Endometrium (tissue), 2 donors: ENCODE data around the gene MYNN.

ENCODE experiments used
- FAIRE-seq: peaks from 2 replicates; lab custom pipeline; 2012; peaks lifted over from hg19 to GRCh38; lab: Jason Lieb, UNC
- donor health status: control.
- donor health status: control.

MYNN gene

DNA sequence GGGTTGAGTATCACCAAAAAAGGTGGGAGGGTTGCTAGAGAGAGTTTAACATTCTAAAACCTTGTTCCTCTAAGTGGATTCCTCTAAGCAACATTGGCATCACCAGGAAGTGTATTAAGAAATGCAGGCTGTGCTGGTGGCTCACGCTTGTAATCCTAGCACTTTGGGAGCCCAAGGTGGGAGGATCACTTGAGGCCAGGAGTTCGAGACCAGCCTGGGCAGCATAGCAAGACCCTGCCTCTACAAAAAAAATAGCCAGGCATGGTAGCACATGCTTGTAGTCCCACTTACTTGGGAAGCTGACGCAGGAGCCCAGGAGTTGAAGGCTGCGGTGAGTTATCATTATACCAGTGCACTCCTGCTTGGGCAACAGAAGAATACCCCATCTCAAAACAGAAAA is 4.6 kb downstream of the MYNN start:
- FAIRE-seq: no peak

DNA sequence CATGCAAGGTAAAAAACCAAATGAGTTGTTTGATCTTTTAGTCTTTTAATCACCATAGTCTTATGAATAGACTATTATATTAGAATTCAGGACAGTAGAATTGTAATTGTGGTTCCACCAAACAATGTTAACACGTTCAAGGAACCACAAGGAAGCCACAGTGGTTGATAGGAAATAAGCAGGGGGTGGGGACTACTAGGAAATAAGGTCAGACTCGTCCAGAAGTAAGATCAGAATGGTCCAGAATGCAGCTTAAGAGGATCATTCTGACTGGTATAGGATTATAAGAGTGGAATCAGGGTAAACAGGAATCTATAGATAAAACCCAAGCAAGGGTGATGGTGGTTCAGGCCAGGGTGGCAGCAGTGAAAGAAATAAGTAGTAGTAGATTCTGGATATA is 7.5 kb downstream of the MYNN start:
- FAIRE-seq: no peak

DNA sequence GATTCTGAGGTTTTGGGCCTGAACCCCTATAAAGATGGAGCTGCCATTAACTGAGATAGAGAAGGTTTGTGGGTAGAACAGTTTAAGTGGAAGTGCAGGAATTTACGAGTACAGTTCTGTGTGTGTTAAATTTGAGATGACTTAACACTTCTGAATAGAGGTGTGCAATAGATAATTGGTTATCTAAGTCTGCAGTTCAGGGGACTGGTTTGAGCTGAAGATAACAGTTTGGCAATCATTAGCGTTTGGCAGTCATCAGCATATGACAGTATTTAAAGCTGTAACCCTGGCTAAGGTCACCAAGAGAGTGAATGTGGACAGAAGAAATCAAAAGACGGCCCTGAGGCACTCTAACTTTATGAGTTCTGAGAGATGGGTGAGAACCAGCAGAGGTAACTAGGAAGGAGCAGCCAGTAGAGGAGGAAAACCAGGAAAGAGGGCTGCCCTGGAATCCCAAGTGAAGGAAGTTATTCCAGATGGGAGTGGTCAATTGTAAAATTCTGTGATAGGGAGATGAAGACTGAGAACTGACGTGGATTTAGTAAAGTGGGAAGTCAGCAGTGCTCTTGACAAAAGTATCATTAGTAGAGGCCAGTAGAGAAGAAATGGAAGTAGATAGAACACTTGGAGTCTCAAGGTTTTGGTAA is 8.1 kb downstream of the MYNN start:
- FAIRE-seq: no peak

DNA sequence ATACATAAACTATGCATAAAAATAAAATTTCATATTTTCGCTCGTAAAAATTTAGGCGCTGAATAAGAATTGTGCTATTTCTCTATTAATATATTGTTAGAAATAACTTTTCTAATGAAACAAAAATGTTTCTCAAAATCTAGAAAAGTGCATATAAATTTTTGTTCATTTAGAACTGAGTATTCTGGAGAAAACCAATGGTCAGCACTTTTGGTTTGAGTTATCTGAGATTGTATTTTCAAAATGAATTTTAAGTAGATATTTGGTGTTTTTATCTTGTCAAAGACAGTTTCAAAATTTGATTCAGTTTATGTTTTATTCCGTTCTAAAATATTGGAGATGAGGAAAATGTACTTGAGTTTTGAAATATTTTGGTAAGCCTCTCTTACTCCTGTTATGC is 13.9 kb downstream of the MYNN start:
- no peak for FAIRE-seq

DNA sequence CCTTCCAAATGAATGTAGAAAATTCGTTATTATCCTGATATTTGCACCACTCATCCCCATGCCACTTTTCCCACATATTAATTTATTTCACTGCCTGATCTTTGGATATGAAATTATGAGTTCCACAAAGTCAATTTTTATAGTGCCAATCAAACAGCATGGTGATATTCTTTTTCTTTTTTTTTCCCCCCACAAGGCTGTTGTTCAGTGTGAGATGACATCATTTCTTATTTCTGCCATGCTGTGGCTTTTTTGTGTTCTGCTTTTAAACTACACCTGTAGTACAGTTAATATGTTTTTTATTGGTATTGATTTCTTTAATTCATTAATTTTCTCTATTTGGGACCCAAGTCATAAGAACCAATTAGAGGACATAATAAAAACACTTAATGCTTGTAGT is 14.6 kb downstream of the MYNN start:
- FAIRE-seq: no peak

DNA sequence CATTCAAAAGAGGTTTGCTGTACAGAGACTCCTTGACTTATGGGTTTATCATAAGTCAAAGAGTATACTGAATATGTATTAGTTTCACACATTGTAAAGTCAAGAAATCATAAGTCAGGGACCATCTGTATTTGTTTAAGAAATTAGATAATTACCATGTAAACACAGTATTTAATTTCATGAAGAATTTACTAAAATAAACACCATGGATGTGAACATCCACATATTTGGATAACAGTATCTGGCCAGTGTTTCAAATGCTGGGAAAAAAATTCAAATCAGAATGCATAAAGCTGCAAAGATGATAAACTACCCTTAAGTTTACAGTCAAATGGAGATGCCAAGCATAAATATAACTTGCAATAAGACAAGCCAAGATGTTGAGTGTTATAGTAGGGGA is 17.0 kb downstream of the MYNN start:
- FAIRE-seq: no peak

DNA sequence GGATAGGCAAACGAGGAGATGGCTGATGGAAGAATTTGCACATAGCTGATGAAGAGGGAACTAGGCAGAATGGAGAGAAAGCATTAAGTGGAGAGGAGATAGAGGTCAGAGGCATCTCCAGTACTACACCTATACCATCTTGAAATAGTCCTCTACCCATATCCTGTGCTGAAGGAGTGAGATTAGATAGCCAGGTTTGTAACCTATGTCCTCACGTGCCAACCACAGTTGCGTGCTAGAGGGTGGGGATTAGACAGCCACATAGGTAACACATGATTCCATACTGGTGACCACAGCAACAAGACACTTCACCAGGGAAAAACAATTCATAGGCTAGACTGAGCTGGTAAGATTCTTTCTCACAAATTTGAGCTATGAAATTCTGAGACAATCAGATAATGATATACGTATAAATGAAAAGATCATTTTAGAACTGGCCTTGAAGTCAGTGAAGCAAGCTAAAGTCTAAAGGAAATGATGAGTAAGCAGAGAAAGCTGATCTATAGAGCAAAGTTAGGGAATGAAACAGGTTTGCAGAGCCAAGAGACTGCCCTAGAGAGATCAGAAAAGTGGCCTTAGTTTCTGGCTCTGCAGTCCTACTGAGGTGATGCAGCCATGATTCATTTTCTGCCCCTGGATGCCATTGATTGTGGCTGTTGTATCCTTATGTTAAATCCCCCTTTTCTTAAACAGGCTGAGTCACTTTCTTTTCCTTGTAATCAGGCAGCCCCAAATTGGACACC is 17.7 kb downstream of the MYNN start:
- no peak for FAIRE-seq

DNA sequence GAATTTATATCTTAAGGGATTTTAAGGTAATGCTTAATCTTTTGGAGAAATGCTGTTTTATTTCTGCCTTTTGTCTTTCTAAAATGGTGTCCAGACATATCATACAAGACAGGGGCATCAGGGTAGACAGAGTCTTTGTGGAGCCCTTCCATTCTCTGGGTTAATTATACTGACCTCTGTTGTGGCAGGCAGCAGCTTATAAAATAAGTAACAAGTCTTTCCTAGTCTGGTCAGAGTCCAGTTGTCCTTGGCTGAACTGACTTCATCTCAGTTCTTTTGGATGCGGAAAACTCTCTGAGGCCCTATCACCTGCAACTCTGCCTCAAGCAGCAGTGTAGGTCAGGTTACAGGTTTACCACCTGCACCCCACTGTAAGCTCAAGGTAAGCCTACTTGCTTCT is 19.2 kb downstream of the MYNN start:
- no peak for FAIRE-seq

DNA sequence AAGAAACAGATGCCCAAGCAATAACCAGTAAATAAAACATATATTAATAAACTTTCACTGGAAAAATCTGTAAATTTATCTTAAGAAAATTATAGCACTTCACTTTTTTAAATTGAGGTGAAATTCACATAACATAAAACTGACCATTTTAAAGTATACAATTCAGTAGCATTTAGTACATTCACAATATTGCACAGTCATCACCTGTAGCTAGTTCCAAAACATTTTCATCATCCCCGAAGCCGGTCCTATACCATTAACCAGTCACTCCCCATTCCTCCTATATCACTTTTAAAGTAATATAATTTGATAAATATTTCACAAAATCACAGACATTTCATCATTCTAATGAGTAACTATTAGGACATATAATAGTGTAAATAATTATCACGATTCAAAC is 31.5 kb downstream of the MYNN start:
- no peak for FAIRE-seq

DNA sequence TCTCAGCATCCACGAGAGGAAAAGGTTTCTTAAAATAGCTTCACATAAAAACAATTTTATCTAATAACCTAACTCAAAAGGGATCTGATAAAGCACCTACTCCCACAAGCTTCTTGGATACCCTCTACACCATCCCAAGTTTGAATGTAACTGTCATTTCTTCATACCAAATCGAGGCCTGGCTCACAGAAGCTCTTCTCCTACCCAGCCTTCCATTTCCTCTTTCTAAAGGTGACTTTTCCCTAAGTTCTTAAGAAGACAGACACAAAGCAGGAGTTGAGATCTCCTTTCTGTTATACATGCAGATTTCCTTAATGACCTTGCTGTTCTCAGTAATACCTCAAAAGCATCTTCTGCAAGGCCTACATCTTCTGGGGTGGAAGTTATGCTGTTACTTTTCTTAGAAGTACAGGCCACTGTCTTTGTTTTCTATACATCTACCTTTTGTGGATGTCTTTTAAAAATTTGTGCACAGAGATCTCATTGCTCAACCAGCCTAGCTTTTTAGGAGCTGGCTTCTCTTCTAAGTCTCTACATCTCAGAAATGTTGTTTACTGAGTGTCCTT is 36.1 kb downstream of the MYNN start:
- FAIRE-seq: no peak

DNA sequence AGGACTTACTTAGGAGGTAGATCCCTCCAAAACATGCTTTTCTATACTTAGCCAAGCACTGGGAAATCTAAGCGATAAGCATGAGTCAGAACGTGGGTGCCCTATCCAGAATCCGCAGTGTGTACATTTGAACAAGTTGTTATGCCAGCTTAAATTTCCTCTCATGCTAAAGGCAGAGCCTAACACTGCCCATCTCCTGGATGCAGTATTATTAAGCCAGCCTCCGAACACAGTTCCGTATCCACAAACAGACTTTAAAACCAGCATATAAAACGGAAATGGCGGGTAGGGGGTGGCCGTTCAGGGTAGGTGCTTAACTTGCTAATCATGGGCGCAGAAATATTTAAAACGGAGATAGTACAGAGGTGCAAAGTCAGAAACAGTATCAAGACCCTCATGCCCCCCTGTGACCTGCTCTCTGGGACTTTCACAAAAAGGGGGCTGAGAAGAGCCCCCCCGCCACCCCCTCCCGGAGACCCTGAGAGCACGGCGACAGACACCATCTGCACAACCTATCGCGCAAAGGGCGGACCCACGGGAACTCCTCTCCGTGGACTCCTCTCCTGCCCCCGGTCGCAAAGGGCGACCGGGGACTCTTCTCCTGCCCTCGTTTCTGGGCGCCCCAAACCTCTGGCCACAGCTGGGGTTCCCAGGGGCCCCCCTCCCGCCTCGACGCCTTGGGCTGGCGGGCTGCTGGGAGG is 38.6 kb downstream of the MYNN start:
- FAIRE-seq: no peak

DNA sequence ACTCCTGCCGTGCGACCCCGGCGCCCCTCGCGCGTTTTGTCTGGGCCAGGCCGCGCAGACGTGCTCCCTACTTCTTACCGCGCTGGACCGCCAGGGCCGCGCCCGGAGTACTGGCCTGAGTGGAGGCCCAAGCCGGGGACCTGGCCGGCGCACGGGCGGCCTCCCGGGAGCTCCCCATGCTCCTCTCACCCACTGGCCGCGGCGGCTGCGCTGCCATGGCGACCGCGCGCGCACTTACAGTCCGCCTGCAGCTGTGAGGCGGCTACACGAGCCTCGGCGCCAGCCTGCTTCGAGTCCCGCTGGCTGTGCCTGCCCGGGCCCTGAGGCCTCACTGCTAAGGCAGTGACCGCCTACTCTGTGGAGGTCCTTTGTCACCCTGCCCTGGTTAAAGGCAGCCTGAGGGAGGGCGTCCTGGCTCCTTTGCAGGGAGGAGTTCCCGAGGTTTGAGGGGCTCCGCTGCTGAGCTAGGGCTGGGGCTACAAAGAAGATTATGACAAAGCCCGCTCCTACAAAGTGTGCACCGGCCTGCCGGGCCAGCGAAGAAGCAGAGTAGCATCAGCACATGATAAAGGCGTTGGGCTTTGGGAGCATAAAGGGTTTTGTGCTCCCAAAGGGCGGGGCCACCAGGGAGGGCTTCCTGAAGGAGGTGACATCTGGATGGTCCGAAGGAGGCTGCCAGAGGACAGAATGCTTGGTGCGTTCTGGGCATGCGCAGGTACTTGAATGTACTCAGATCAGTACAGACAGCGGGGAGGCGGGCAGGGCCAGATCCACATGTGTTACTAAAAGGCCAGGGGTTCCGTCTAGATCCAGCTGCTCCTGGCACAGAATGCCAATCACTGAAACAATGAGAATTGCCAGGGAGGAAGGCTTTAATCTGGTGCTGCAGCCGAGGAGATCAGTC is 39.4 kb downstream of the MYNN start, which contains the start of the genes LRRC34 and LRRIQ4:
Gene LRRC34, minus strand, starts transcription at position 573 of the 904 bp plus-strand sequence. Its CDS starts 356 bp downstream, at position 217.
Gene LRRIQ4, plus strand, starts transcription at position 539 of the 904 bp plus-strand sequence. CDS start 9,052 bp downstream, outside the sequence.
- FAIRE-seq: no peak

DNA sequence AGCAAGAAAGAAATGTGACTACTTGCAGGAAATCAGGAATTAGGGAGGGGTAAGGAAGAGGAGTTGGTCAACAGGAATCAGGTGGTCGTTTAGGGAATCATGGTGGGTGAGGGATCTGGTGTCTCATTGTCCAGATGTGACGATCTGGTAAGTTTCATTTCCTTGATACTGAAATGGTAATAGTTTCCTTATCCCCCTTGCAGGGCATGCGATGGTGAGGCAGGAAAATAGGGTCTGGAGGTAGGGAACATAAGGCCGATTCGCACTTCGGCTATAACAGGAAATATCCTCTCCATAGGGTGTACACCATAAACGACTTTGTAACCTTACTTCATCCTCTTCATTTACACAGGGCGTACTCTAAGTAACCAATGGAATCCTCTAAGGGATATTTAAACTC is 40.1 kb downstream of the MYNN start:
- FAIRE-seq: no peak

DNA sequence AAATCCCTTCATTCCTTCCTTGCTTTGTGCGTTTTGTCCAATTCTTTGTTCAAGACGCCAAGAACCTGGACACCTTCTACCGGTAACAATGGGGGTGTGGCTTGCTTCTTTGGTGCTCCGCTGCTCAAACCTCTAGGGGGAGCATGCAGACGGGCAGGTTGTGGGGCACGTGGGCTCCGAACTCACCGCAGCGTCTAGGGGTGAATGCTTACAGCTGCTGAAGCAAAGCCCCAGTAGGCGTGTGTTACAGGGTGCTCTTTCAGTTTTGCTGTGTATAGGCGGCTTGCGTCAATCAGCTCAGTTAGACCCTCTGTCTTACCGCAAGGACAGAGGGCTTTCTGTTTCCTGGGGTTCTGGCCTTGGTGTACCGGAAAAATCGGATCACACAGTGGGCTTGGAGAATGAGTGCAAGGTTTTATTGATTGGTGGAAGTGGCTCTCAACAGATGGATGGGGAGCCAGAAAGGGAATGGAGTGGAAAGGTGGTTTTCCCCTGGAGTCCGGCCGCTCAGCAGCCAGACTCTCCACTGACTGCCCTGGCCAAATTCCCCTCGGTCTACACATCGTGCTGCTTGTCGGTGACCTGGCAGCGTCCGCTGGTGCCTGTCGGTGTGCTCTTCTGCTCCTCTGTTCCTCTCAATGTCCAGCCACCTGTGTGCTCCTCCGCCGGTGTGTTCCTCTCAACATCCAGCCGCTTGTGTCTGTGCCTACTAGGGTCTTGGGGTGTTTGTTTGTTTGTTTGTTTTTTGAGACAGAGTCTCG is 40.7 kb downstream of the MYNN start:
- FAIRE-seq: no peak

DNA sequence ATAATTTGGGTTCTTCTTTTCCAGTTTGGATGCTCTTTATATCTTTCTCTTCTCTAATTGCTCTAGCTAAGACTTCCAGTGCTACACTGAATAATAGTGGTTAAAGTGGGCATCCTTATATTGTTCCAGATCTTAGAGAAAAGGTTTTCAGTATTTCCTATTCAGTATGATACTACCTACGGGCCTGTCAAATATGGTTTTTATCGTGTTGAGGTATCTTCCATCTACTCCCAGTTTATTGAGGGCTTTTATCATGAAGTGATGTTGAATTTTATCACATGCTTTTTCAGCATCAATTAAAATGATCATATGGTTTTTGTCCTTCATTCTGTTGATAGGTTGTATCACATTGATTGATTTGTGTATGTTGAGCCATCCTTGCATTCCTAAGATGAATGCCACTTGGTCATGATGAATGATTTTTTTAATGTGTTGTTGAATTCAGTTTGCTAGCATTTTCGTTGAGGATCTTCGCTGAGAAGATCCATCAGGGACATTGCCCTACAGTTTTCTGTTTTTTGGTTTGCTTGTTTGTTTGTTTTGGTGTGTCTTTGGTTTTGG is 42.5 kb downstream of the MYNN start:
- no peak for FAIRE-seq

DNA sequence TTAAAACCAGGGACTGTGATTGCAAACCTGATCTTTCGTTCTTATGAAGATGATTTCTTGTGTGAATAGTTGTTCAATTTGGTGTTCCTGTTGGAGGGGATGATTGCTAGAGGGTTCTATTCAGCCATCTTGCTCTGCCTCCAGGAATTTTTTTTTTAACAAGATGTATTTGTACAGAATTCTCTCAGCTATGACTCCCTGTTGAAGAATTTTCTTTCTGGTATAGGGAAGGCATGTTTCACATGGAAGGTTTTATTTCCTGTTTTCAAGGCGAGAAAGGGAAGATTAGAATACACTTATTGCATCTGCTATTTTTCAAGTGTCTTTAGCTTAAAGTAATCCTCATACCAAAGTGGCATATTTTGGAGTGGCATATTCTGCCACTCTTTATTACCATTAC is 45.1 kb downstream of the MYNN start:
- no peak for FAIRE-seq

DNA sequence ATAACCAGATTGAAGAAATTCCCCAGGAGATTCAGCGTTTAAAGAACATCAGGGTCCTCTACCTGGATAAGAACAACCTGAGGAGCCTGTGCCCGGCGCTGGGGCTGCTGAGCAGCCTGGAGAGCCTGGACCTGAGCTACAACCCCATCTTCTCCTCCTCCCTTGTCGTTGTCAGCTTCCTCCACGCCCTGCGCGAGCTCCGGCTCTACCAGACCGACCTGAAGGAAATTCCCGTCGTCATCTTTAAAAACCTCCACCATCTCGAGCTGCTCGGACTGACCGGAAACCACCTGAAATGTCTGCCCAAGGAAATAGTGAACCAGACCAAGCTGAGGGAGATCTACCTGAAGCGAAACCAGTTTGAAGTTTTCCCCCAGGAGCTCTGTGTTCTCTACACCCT is 48.9 kb downstream of the MYNN start:
- FAIRE-seq: no peak

DNA sequence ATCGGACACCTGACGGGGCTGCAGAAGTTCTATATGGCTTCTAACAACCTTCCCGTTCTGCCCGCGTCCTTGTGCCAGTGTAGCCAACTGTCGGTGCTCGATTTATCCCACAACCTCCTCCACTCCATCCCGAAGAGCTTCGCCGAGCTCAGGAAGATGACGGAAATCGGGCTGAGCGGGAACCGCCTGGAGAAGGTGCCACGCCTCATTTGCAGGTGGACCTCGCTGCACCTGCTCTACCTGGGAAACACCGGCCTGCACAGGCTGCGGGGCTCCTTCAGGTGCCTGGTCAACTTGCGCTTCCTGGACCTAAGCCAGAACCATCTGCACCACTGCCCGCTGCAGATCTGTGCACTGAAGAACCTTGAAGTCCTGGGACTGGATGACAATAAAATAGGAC is 49.3 kb downstream of the MYNN start:
- no peak for FAIRE-seq

DNA sequence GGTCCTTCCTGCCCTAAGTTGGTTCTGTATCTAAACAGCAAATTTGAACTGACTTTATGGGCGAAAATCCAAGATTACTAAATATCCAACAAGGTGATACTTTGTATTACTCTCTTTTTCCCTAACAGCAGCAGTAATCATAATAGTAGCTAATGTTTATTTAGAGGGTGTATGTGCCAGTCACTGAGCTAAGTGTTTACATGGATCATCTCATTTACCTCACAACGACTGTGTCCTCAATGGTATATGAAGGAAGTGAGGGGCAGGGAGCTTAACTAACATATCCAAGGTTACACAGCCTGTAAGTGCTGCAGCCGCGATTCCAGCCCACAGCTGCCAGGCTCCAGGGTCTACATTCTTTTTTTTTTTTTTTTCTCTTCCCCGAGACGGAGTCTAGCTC is 49.8 kb downstream of the MYNN start:
- FAIRE-seq: no peak

DNA sequence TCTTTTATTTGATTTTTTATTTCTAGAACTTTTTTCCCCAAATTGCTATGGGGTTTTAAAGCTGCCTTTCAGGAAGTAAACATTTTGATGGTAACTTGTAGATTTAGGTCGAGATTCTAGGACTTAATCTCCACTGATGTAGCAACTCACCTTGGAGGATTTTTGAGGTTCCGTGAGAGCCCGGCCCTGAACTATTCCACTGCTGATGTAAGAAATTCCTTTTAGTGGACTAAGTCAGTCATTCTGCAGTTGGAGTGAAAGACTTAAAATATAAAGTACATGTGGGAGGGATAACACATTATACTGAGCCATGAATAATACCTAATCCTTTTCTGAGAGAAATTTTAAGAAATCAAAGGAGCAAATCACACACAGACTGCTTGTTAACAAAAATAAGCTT is 52.1 kb downstream of the MYNN start:
- FAIRE-seq: no peak

DNA sequence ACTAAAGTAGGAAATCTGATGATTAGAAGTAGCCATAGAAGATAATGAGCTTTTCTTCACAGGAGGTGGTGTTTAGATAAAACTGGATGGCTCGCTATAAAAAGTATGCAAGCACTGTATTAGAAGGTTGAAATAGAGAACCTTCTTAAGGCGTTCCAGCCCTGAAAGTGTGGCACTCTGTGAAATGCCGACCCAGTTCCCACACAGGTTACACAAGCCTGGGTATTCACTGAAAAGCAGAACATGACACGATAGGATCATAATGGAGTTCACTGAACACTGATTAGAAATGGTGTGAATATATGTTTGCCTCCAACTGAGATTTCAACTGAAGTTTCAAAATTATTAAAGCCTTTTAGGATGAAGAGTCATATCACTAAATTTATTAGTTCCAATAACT is 54.5 kb downstream of the MYNN start:
- no peak for FAIRE-seq
